NCI-H2171 treated with DMSO at 0.1 percent for 48 hours (cell line): Measurements from ENCODE around the gene MINDY4.
A peak's percentile ranks its signal among the peaks of the same experiment; 100 is the strongest.

ENCODE experiments used
- DNase-seq: peaks from one replicate; lab custom pipeline; 2025; lab: John Stamatoyannopoulos, UW

Gene MINDY4

DNA sequence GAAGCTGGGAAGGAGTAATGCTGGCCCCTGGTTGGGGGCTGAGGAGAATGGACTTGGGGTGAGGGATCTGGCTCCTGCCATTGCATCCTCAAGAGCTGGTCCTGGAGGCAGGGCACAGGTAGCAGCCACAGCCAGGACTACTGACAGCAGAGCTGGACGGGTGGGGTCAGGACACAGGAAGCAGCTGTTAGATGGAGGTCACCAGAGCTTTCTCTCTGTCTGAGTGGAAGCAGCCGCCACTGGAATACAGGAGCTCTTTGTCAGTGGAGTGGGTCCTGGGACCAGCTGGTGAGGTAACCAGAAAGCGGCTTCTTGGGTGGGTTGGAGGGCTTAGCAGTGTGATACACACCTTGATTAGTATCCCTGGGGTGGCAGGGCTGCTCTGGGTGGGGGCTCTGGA lies 82.4 kb downstream of the MINDY4 start:
- no peak for DNase-seq

DNA sequence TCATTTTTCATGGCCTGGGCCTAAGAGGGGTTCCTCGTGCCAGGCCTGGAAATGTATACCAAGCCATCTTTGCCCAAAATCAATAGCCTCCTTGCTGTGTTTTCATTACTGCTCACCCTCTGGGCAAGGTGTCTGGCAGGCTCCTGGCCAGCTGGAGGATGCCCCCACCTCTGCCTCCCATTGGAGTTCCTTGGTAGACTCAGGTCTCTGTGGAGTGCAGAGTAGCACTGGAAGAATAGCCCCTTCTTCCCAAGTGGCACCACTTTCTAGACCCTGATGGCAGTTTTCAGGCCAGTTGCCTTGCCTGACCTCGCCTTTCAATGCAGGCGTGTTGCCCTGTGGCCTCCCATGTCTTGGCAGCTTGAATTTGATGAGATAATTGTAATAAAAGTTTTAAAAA lies 84.7 kb downstream of the MINDY4 start:
- DNase-seq = no peak

GRCh38 chr7:30858576-30858975 lies 87.4 kb downstream of the MINDY4 start:
- DNase-seq = no peak

- DNase-seq = no peak
Measured at GRCh38 chr7:30859202-30859939, 88.2 kb downstream of the MINDY4 start.

- DNase-seq = no peak
Measured at GRCh38 chr7:30859940-30860496, 88.8 kb downstream of the MINDY4 start.

GRCh38 chr7:30861612-30862011 lies 90.4 kb downstream of the MINDY4 start:
- DNase-seq = no peak

DNA sequence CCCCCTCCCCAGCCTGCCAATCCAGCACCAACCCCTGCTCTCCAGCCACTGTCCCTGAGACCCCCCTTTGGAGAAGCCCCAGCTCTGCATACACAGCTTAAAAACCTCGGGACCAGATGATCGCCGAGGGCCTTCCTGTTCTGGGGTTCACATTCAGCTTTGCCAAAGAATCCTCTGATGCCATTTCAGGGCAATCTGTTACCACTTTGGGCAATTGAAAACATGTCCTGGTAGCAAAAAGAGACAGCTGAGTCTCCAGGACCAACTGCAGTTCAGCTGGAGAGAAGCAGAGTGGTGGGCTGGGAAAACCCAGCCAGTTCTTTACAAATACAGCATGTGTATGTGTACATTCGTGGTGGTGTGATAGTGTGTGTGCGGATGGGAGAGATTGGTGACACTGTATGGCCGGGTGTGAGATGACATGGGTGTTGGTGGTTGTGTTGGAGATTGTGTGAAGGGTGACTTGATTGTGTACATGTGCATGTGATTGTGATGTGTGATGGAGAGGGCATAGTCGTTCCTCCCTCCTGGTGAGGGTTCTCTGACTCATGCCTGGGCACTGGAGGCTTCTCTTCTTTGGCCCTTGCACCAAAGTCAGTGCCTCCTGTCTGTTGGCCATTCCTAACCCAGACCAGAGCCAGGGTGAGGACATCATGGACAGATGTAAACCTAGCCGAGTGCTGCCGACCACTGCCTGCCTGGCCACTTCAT lies 91.9 kb downstream of the MINDY4 start:
- no peak for DNase-seq

DNA sequence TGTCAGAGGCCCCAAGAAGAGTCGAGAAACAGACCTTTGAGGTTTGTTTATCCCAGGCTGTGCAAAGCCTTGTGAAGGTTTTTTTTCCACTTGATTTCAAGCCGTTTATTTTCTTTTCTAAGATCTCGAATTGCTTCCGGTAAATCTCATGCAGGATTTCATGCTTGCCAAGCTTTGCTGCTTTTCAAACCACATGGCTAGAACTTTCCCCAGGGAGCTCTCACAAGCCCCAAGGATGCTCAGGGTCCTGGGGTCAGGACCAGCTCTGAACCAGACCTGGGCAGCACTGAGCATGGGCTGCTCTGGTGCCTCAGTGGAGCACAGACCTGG lies 92.5 kb downstream of the MINDY4 start:
- no peak for DNase-seq

GRCh38 chr7:30864101-30864500 lies 92.9 kb downstream of the MINDY4 start:
- no peak for DNase-seq

DNA sequence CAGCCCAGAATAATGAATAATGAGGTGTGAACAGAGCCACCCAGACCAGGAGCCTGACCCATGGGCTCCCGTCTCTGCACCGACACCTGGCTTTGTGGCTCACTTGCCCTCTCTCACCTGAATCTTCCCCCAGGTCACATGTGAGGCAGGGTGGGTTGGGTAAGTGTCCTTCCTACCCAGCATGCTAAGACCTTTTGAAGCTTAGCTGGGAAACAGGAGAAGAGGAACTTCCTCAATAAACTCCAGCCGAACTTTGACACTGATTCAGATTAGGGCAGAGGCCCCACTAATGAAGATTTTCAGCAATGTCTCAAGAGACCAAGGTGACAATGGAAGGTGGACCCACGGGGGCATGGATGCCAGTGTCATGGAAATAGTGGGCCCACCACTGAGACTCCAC lies 93.9 kb downstream of the MINDY4 start:
- no peak for DNase-seq

- no peak for DNase-seq
Measured at GRCh38 chr7:30865821-30866220, 94.6 kb downstream of the MINDY4 start.

- no peak for DNase-seq
Measured at GRCh38 chr7:30866939-30867338, 95.7 kb downstream of the MINDY4 start.

- no peak for DNase-seq
Measured at GRCh38 chr7:30867483-30867882, 96.3 kb downstream of the MINDY4 start.

DNA sequence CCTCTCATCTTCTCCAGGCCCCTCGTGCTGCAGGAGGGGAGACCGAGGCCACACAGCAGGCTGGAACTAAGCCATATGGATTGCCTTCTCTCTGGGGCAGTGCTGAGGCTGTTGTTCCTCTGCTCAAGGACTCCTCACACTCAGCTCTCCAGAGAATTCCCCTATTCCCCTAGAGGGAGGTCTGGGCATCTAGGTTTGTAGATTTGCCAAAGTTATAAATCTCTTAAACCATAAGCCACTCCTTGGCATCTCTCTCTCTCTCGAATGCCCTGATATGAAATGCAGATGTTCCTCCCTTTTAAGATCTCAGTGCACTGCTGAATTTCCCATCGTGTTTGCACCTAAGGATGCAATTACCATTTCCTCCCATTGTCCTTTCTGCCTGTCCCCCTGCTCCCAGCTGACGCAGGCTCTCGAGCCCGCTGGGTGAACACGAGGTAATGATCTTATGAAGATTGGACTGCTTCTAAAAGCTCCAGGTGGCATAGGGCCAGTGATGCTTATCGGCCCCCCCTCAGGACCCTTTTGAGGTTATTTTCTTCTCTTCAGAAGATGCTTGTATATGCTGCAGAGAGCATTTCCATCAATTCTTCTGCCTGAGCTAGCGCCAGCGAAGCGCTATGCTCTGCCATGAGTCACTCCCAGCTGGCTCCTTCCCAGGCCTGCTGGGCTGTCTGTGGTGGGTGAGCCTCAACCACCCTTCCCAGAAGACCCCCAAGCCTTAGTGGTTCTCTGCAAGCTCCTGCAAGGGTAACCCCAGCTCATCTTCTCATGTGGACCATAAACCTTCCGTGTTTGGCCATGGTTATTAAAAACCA lies 98.8 kb downstream of the MINDY4 start:
- DNase-seq = peak; percentile 82

- no peak for DNase-seq
Measured at GRCh38 chr7:30870821-30871518, 99.8 kb downstream of the MINDY4 start.

DNA sequence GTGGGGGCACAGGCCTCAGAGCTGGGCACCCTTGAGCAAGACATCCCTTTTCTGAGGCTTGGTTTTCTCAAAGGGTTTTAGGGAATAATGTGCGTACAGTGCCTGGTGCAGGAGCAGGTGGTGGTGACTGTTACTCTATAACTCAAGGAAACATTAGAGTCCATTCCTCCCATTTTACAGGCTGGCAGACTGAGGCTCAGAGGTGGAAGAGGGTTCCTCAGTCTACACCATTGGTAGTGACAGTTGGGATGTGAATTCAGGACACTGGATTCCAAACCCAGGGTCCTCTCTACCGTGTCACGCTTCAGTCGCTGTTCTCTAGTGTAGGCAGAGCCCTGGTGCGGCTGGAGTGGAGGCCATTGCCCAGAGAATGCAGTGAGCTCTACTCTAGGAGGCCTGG lies 100.4 kb downstream of the MINDY4 start:
- no peak for DNase-seq

GRCh38 chr7:30873207-30873606 lies 102.0 kb downstream of the MINDY4 start:
- DNase-seq = peak; percentile 50

- DNase-seq = peak; percentile 50
Measured at GRCh38 chr7:30873656-30874055, 102.4 kb downstream of the MINDY4 start.

DNA sequence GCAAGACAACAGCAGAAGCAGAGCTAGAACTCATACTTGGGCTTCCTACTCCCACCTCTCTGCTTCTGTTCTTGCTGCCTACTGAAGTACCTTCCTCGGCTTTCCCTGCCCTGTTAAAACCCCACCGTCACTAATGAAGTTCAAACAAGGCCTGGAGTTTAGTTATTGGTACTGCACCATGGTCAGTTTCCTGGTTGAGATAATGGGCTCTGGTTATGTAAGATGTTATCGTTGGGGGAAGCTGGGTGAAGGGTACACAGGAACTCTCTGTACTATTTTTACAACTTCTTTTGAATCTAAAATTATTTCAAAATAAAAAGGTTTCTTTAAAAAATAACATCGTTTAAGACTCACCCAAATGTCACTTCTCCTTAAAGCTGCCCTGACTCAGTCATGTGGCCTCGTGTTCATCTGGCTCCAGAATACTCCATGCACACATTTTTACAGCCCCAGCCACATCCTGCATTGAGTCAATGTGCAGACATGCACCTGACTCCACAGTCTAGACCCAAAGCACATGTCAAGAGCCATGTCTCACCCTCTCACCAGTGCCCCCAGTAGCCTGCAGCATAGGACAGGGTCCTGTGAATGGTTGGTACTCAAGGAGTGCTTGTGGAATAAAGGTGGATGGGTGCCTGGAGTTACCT lies 103.6 kb downstream of the MINDY4 start:
- DNase-seq = no peak

- DNase-seq = no peak
Measured at GRCh38 chr7:30877015-30877769, 106.0 kb downstream of the MINDY4 start.

GRCh38 chr7:30877993-30878392 lies 106.8 kb downstream of the MINDY4 start:
- no peak for DNase-seq
